Measurements from ENCODE around the gene UBE2E3. TPM values are rescaled to one million over a fixed set of nuclear protein-coding genes. Genes with fewer than 3 reads are reported as not detected.

The UBE2E3 gene
- total and polyA plus RNA-seq, 2 of the 13 experiments (the other 11 are each of a cell fraction or from before 2014, with no cell fraction given), result 45.7 to 92.6 TPM

GRCh38 chr2:181051861-181052522 is 71.6 kb downstream of the UBE2E3 start:
- ChIA-PET CTCF (ENCODE audit: low intra/inter-chr PET ratio, low total read pairs) (no interaction called here), POLR2A (no interaction called here)
- no peak overlapping the region for H3K9ac ChIP-seq (ENCODE audit: insufficient read depth, low read depth, low read length)
- ATAC-seq (no peak), DNase-seq (ENCODE audit: low spot score) (no peak), FAIRE-seq (no peak)
- WGBS (ENCODE audit: low lambda C conversion rate), result 88% methylated on average over 3 of the region's 3 CpGs
- no peaks in the 10 kb centered on the region for H4K20me1 ChIP-seq (ENCODE audit: insufficient read depth, low read length)
- H3K4me2 ChIP-seq (ENCODE audit: low read depth, low read length), result no peak overlapping the region
- H2AFZ ChIP-seq (ENCODE audit: low read length), result no peak overlapping the region
- no TSS peak for BruUV-seq (replicated peaks)
- no peak overlapping the region for H3K4me3 ChIP-seq (replicated peaks in 1 of 3; ENCODE audit: insufficient read depth in 1 of 3, low read depth in 2 of 3, low read length in 3 of 3)
- intact Hi-C loops (cut with micrococcal nuclease; ENCODE audit: unreplicated experiment) (loop anchor here (10.0 kb wide), 1 partner anchor 287 kb away; no protein-coding TSS in a partner anchor), in situ Hi-C loops (cut with HindIII; ENCODE audit: extremely low pct_ligation_motif_present, low pct_unique_long_range_greater_than_20kb) (loop anchor here (10.0 kb wide), 1 partner anchor 447 kb away; no protein-coding TSS in a partner anchor)
- no peaks in the 10 kb centered on the region for H3K36me3 ChIP-seq (replicated peaks in 1 of 2; ENCODE audit: control insufficient read depth in 1 of 2, insufficient read depth in 2 of 2, low read length in 2 of 2)
- H3K4me1 ChIP-seq (ENCODE audit: insufficient read depth, low read length), result no peaks in the 10 kb centered on the region
- no peaks in the 10 kb centered on the region for H3K27me3 ChIP-seq (ENCODE audit: control insufficient read depth in 1 of 2, insufficient read depth in 2 of 2, low read length in 2 of 2)
- H3K27ac ChIP-seq (ENCODE audit: extremely low read length, insufficient read depth, low read length), result no peak overlapping the region
- no peaks in the 10 kb centered on the region for H3K79me2 ChIP-seq (ENCODE audit: insufficient read depth, low read length)
- no peaks in the 10 kb centered on the region for H3K9me3 ChIP-seq (ENCODE audit: low read length)
- TF ChIP-seq ZNF160 (CRISPR knock-in tag; IDR thresholded peaks at IDR 0.05), result no peak
- no peak for TF ChIP-seq TOE1 (CRISPR knock-in tag; IDR thresholded peaks at IDR 0.05)
- no peak for TF ChIP-seq FIP1L1 (IDR thresholded peaks at IDR 0.05; ENCODE audit: borderline replicate concordance, insufficient read depth, low read depth, low read length)
- no peak for TF ChIP-seq MAFF (IDR thresholded peaks at IDR 0.05; ENCODE audit: low read depth, low read length)

DNA sequence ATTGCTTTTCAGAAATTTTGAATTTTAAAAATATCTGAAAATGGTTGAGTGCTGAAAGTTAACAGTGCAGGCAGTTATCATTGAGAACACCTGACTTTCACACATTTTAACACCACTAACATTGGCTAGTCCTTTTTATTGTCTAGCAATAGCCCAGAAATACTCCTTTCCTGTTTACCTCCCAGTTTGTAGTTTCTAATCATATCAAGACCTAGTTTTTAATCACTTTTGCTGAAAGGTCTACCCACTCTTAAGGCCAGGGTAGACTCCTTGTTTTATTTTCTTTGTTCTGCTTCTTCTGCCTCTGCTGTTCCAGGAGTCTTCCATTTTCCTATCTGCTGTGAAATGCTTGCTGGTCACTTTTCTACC is 72.1 kb downstream of the UBE2E3 start:
- TF ChIP-seq SKI (IDR thresholded peaks at IDR 0.05; ENCODE audit: partially characterized antibody) (no peak), SMARCC2 (IDR thresholded peaks at IDR 0.05) (no peak), ONECUT2 (CRISPR knock-in tag; IDR thresholded peaks at IDR 0.05) (no peak), JDP2 (CRISPR knock-in tag; IDR thresholded peaks at IDR 0.05; ENCODE audit: borderline replicate concordance) (no peak), REPIN1 (CRISPR knock-in tag; IDR thresholded peaks at IDR 0.05; ENCODE audit: borderline replicate concordance, low read depth) (no peak)
- TF ChIP-seq, protein P1, sequence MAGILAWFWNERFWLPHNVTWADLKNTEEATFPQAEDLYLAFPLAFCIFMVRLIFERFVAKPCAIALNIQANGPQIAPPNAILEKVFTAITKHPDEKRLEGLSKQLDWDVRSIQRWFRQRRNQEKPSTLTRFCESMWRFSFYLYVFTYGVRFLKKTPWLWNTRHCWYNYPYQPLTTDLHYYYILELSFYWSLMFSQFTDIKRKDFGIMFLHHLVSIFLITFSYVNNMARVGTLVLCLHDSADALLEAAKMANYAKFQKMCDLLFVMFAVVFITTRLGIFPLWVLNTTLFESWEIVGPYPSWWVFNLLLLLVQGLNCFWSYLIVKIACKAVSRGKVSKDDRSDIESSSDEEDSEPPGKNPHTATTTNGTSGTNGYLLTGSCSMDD (CRISPR knock-in tag; IDR thresholded peaks at IDR 0.05), result no peak
- Histone ChIP-seq H3K36me3 (replicated peaks in 1 of 2; ENCODE audit: control insufficient read depth in 1 of 2, insufficient read depth in 2 of 2, low read length in 2 of 2) (no peaks in the 10 kb centered on the region), H4K20me1 (ENCODE audit: insufficient read depth, low read length) (no peaks in the 10 kb centered on the region), H3K27ac (ENCODE audit: extremely low read length, insufficient read depth, low read length) (no peak overlapping the region), H3K4me3 (replicated peaks in 1 of 3; ENCODE audit: insufficient read depth in 1 of 3, low read depth in 2 of 3, low read length in 3 of 3) (no peak overlapping the region), H3K27me3 (ENCODE audit: control insufficient read depth in 1 of 2, insufficient read depth in 2 of 2, low read length in 2 of 2) (no peaks in the 10 kb centered on the region), H3K9ac (ENCODE audit: insufficient read depth, low read depth, low read length) (no peak overlapping the region), H3K9me3 (ENCODE audit: low read length) (no peaks in the 10 kb centered on the region), H2AFZ (ENCODE audit: low read length) (no peak overlapping the region), H3K4me2 (ENCODE audit: low read depth, low read length) (no peak overlapping the region), H3K79me2 (ENCODE audit: insufficient read depth, low read length) (no peaks in the 10 kb centered on the region), H3K4me1 (ENCODE audit: insufficient read depth, low read length) (no peaks in the 10 kb centered on the region)
- intact Hi-C loops (cut with micrococcal nuclease; ENCODE audit: unreplicated experiment), result loop anchor here (10.0 kb wide), 1 partner anchor 288 kb away; no protein-coding TSS in a partner anchor
- in situ Hi-C loops (cut with HindIII; ENCODE audit: extremely low pct_ligation_motif_present, low pct_unique_long_range_greater_than_20kb), result loop anchor here (10.0 kb wide), 1 partner anchor 448 kb away; no protein-coding TSS in a partner anchor
- DNase-seq (ENCODE audit: low spot score) (no peak), FAIRE-seq (no peak), ATAC-seq (no peak)
- POLR2A ChIA-PET, result no interaction called here
- no TSS peak for BruUV-seq (replicated peaks)
- CTCF ChIA-PET (ENCODE audit: low intra/inter-chr PET ratio, low total read pairs), result no interaction called here
